GM19099 (cell line): Measurements from ENCODE around the gene ERBB2.
A peak's percentile ranks its signal among the peaks of the same experiment; 100 is the strongest.

Experiments
- POLR2A ChIP-seq: IDR thresholded peaks from 3 replicates; pipeline ENCODE4 v1.6.1; 2011; ENCODE audit warnings: low read depth; ENCODE audit not compliant: insufficient read length; ENCODE audit errors: extremely low read depth

The ERBB2 gene

DNA sequence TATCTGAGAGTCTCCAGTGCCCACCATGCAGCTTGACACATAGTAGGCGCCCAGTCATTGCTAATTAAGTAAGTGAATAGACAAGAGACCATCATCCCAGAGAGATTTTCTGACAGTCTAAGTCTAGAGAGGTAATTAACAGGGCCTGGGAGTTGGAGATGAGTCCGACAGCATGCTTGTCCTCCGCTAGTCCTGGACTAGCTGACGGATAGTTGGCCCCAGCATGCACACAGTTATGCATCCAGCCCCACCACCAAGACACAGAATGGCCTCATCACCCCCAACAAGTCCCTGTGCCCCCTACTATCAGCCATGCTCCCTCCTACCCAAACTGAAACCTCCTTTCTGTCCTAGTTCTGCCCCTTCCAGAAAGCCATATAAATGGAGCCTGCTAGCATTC is 47.9 kb downstream of the ERBB2 start:
- no peak for TF ChIP-seq POLR2A

DNA sequence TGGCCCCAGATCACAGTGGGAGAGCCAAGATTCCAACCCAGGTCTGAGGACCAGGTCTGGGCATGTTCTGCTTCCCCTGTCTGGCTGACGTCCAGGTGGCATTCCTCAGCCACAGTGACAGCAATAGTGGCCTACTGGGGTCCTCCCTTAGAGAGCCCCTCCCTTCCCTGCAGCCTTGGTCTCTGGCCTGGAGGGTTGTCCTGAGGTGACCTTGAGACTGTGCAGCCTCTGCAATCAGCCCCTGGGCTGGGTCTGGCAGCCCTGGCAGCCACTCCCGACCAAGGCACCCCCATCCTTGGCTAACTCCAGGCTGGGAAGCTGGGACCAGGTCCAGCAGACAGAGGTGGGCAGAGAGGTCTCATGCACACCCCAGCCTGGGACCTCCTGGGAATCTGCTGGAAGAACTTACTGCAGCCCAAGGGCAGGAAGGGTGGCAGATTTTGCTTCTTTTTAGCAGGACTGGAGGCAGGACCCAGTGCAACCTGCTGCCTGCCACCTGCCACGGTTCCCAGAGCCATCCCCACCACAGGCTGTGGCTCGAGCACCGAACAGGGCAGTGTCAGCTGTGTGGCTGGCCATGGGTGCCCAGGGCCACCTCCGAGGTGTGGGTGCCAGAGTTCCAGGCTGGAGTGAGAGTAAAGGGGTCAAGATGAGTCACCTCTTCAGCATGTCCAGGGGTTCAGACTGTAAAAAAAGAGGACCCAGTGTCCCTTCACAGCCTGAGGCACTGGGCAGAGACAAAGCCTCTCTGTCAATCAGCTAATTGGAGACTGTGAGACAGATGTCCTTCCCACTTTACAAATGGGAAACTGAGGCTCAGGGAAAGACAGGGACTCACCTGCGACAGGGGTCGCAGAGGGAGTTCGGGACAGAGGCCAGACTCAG is 50.5 kb downstream of the ERBB2 start:
- TF ChIP-seq POLR2A = no peak

DNA sequence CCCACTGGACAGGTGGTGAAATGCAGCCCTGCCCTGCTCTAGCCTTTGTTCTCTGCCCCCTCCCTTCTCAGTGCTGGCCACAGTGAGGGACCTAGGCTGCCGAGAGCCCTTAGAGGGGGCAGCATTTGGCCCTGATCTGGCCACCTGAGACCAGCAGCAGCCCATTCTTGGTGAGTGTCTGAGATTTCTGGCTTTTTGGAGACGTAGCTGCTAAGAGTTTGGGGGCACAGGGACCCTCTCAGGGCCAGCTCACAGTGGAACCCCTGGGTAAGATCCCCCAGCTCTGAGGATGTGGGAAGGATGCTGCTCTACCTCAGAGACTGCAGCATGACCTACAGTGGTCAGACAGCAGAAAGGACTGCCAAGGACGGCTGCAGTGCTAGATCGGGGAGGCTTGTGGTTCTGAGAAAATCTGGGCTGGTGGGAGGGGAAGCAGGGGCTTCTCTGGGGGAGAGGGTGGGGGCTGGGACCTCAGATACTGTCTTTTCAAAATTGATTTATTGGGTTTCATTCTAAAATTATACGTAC is 51.2 kb downstream of the ERBB2 start:
- TF ChIP-seq POLR2A = no peak

DNA sequence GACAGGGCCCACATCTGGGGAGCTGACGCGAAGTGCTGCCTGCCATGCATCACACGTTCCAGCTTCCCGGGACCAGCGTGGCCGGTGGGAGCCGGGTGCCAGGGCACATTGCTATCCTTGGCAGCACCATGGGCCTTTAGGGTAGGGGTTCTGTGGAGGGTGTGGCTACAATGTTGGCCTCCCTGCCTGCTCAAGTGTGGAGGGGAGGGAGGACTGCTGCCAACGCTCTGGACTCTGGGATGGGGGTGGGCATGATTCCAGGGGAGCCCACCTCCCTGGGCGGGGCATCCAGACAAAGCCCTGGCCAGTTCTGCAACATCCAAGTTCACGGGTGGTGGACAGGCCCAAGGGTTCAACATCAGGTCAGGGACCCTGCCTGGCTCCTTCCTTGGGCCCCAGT is 51.8 kb downstream of the ERBB2 start:
- TF ChIP-seq POLR2A = no peak

DNA sequence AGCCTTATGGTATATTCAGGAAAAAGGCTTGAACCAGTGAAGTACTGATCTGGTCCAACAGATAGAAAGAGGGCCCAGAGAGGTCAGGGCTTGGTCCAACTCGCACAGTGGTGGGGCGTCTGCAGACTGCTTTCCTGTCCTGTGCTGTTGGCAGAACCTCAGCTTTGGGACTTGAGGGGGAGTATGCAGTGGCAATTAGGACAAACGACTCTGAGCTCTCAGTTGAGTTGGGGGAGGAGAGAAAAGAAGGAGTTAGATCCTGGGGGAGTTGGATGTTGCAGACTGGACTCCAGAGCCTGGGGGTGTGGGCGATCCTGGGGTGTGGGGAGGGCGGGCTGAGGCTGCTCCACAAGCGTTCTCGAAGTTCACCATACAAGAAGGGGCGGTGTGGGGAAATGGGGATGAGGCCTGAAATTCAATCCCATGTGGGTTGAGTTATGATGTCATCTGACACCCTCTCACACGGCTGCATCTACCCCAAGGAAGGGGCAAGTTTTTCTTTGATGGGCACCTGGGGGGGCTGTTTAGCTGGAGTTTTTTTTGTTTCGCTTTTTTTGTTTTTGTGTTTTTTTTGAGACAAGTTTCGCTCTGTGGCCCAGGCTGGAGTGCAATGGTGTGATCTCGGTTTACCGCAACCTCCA is 52.5 kb downstream of the ERBB2 start:
- no peak for TF ChIP-seq POLR2A

DNA sequence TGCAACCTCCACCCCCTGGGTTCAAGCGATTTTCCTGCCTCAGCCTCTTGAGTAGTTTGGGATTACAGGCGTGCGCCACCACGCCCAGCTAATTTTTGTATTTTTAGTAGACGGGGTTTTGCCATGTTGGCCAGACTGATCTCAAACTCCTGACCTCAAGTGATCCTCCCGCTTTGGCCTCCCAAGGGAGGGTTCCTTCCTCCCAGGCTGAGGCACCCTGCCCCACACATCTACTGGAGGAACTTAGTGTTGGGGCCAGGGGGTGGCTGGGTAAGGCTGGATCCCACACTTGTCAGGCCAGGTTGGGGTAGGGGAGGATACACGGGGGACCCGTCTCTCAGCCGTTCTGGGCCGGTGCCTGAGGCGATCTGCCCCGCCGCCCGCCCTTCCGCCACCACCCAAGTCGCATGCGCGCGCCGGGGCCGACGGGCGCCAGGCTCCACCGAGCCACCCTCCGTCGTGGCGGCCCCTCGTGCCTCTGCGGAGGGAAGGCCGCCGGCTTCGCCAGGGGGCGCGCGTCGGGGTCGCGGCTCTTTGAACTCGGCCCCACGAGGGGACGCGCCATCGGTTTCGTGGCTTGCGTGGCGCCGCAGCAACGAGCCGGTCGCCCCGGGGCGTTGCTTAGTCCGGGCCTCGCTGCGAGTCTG is 53.8 kb downstream of the ERBB2 start:
- peak; percentile 68 for TF ChIP-seq POLR2A

DNA sequence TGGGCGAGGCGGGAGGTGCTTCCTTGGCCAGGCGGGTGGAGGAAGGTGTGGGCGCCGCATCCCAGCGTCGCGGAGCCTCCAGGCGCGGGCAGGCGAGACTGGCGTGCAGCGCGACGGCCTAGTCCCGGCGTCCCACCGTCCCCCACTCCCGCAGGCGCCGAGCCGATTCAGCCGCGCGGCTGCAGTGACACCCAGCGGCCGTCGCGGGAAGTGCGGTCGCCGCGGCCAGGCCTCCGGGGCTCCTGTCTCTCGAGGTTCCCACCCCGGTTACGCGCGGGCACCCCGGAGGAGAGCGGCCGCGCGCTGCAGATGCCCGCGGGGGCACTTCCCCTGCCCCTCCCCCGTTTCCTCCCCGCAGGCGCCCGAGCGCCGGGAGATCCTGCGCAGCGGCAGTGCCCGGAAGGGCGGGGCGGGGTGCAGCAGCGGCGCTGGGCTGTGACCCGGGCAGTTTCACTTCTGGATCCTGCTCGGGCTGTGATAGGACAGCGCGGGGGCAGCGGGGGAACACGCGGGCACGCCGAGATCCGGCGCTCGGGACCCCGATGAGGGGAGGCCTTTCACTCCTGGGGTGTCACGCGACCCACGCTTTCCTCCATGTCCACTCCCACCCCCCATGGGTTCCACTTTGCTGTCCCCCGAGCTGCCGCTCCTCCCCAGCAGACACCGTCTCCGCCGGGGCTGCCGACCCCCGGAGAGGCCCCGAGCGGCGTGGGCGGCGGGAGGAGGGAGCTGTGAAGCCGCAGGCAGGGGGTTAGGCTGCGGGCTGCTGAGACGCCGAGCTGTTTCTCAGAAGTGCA is 54.5 kb downstream of the ERBB2 start:
- peak; percentile 45 for TF ChIP-seq POLR2A

DNA sequence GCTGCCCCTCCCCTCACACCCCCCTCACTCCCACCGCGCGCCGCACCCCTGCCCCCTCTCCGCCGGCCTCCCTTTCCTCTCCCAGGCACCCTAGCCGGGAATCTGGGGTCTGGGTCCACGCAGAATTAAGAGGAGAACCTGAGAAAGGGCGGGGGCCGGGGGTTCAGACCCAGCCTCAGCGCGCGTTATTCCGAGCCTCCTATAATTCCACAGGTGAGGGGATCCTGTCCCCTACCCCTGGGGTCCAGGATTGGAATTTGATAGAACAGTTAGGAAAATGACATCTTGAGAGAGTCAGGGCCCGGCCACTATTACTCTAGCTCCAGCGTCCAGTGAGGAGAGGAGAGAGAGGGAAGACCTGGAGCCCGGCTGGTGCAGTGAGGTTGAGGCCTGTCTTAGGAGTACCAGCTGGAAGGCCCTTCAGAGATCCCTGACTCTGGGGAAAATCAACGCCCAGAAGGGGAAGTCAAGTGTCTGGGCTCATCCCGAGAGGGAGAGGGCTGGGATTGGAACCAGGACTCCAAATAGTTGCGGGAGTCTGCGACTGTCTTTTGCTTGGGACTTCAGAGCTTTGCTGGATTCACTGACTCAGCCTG is 55.2 kb downstream of the ERBB2 start:
- TF ChIP-seq POLR2A = no peak

DNA sequence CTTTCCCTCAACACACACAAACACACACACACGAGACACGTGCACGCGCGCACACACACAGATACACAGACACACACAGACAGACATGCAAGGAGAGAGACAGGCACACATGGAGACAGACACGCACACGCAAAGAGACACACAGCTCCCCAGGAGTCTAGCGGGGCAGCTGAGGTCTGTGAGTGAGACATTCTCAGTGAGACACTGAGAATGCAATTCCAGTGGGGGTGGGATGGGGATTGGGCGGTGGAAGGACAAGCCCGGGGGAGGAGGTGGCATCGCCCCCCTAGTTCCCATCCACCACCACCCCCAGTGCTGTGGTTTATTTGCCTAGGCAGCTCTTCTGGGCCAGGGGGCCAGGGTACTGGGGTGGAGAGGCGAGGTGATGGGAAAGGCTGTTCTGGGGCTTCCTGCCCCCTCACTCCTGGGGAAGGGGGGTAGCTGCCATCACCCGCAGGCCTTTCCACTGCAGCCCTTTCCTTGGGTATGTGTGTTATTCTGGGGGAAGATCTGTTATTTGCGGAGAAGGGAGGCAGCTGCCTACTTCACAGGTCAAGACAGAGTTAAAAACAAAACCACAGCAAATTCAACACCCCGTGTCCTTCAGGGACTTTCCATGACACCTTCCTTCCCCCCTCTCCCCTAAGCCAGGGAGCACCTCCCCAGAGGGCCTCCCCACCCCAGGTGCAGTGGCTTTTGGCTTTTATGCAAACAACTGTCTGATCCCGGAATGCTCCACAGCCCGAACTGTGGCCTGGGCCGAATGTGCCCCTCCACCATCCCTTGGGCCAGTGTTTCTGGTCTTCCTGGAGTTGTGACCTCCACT is 55.9 kb downstream of the ERBB2 start:
- TF ChIP-seq POLR2A = peak; percentile 58

DNA sequence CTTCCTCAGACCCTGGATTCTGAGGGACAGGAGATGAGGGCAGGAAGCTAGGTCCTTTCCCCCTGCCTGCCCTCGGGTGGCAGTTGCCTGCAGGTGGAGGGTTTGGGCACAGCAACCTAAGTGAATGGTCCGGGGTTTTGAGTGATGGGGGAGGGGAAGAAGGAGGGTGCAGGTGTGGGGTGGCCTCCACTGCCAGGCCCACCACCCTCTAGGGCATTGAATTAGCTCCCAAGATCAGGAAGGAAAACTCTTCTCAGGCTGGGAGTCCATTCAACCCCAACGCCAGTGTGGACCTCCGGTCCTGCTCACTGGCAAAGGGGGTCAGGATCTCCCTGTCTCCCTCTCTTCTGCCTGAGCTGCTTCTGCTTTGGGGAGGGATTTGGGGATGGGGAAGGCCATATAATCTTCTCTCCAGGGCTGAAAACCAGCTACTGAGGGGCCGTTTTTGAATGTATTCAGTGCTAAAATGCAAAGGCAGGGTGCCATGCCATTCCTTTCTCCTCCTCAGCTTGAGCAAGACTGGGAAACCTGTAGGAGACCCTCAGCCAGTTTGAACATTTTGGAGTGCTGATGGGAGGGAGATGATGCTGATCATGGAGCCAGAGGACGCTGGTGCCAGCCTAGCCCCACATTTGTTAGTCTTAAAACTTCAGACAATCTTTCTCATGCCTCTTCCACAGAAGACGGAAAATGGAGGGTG is 56.7 kb downstream of the ERBB2 start:
- TF ChIP-seq POLR2A = no peak

DNA sequence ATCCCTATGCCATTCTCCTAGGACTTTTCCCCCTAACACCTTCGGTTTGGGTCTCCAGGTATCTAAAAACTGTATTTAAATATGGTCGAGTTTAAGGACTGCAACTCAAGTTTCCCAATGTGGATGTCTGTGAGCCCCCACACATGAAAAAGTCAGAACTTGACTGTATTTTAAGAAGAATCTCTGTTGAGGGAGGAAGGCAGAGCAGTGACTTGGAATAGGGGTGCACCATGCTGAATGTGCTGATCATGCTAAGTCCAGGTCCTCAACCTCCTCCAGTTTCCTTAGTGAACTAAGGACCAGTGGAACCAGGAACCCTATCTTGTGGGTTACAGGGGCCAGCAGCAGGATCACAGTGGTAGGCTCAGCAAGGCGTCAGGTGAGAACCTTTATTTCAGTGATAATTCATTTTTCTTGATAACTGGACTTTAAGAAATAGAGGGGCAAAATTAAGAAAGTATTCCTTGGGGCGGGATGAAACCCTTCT is 57.4 kb downstream of the ERBB2 start:
- peak; percentile 32 for TF ChIP-seq POLR2A

DNA sequence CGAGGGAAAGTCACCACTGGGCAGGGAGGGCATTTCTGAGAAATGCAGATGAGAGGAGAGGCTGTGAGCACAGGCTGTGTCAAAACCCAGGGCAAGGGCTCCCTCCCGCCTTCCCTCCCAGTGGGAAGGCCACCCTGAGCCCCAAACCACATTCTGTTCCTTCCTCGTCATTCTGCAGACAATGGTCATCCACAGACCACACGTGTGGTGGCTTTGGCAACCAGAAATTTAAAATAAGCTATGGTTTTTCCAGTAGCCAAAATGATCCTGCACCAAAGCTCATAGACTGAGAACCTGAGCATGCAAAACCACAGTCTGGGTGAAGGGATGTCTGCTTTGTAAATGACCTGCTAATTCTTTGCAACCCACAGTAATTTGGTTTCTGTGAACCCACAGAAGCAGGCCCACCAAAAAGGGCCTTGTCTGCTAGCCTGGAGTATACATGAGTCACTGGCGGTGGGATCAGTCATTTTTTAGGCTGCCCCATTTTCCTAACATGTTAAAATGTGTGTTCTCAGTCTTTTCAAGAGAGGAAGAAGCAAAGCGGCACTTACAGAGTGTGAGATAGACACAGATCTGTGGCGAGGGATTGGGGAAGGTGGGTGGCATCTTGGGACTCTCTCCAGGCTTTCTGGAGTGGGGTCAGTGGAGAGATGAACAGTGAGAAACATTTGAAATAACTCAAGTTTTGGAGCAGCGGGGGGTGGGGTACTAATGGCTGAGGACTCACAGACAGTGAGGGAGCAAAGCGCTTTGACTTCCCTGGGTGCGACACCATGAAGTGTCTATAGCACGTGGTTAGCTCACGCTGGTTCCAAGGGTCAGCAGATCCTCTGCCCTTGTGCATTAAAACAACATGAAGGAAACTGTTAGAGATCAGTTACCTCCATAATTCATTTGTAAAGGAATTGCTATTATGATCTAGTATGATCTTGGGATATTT is 58.3 kb downstream of the ERBB2 start:
- TF ChIP-seq POLR2A = no peak
